Skeletal muscle tissue (tissue), 4 donors: ENCODE results near the gene ATP1A1. TPM values are rescaled to one million over a fixed set of nuclear protein-coding genes. Genes with fewer than 3 reads are reported as not detected.

Source experiments
- H3K27ac ChIP-seq: one replicate; pipeline ENCODE4 v1.7.0; 2013; ENCODE audit warnings: mild to moderate bottlenecking, low read depth, low read length, inconsistent platforms
- H3K27me3 ChIP-seq, 3 donors: one replicate each; pipeline ENCODE4 v1.7.0; 2013; ENCODE audit warnings: low read length in 3 of 3; ENCODE audit not compliant: control insufficient read depth in 3 of 3, insufficient read depth in 3 of 3
- H3K36me3 ChIP-seq, 3 donors: one replicate each; pipeline ENCODE4 v1.7.0; 2013; ENCODE audit warnings: low read length in 3 of 3; ENCODE audit not compliant: control insufficient read depth in 3 of 3, insufficient read depth in 3 of 3
- H3K4me1 ChIP-seq, 3 donors: one replicate each; pipeline ENCODE4 v1.7.0; 2013; ENCODE audit warnings: low read length in 3 of 3, mild to moderate bottlenecking in 3 of 3; ENCODE audit not compliant: control insufficient read depth in 3 of 3, insufficient read depth in 3 of 3
- H3K4me3 ChIP-seq, 3 donors: one replicate each; pipeline ENCODE4 v1.7.0; 2013; ENCODE audit warnings: low read length in 3 of 3
- H3K9ac ChIP-seq, 3 donors: one replicate each; pipeline ENCODE4 v1.7.0; 2013; ENCODE audit warnings: low read length in 3 of 3, mild to moderate bottlenecking in 3 of 3, moderate library complexity in 2 of 3, low read depth in 1 of 3
- H3K9me3 ChIP-seq, 3 donors: one replicate each; pipeline ENCODE4 v1.7.0; 2013; ENCODE audit warnings: low read length in 3 of 3; ENCODE audit not compliant: control insufficient read depth in 3 of 3
- total RNA-seq: library from RNA; depleted of rRNA; stranded (reverse); fragments of >200 nt; gene quantifications from one replicate; pipeline ENCODE4 v1.2.3, GENCODE V29; 2014
- donor health status: Osteomylitis.

The ATP1A1 gene
- total RNA-seq, 1 donor from 2014 or later = 74.1 TPM

DNA sequence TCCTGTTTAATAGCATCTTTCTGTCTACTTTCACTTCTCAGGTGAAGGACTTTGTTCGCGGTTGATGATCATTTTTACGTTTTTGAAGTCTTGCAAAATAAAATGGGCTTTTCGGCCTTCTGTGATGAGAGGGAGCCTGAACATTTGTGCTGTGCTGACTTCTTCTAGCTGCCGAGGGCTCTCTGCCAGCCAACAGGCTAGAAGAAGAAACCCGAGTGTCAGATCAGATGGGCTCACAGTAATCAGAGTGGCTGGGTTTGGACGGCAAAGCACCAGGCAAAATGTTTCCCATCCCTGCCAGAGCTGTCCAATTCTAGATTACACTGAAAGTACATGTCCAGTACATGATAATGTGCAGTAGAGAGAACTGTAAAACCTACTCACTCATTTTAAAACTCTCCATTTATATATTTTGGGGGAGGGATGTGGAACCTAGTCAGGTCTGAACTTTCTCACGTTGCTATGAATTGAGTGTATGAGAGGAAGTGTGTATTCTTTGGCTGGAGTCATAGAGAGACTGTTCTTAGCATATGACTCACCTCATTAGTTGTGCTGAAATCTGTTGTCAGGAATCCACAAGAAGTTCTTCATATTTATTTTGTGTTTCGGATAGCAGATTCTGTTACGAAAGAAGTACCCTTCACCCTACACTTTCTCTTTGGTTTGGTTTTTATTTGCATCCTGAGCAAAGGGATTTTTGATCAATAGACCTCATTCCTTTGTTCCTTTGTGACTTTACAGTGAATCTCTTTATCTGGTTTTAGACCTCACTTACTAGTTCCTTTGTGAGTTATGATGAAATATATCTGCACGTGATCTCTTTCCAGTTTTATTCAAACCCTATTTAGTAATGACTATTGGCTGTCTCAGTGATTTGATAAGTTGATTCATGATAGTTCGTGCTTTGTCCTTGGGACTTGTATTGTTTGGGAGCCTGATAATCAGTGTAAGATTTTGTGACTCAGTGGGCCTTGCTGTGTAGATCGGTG lies 4.8 kb downstream of the ATP1A1 start:
- no peaks in the 10 kb centered on the region for H3K9me3 ChIP-seq
- no peaks in the 10 kb centered on the region for H3K27me3 ChIP-seq
- peak overlapping the region; percentile 62 to 85 (median 72) for H3K9ac ChIP-seq
- peaks cover 73 to 74% (median 74%) of the 10 kb centered on the region in 3 donors for H3K4me1 ChIP-seq
- H3K4me3 ChIP-seq = peak overlapping the region; percentile 45 to 58 (median 46)
- H3K27ac ChIP-seq = peak overlapping the region; percentile 90
- H3K36me3 ChIP-seq = no peaks in the 10 kb centered on the region

DNA sequence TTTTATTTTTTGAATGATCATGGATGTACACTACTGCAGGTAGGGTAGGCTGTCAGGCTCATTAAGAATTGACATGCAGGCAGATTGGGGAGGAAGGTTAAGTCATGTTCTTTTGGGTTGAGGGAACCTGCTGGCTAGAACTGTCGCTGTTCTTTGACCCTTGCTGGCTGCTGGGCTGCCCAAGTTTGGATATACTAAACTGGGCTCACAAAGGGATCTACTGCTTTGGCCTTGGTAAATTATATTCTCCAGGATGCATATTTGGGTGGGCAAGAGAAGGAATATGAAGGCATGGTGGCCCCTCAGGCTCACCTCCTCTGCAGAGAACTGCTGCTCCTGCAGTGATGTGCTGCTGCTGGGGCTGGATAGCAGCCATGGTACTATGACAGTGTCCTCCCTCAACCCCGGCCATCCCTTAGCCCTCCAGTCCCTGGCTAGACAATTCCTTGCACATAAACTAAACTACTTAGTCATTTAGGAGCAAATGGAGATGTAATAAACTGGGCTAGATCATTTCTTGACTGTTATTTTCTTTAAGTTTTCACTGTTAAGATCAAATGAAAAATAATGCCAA lies 6.1 kb downstream of the ATP1A1 start:
- Histone ChIP-seq H3K27ac (peak overlapping the region; percentile 90), H3K9me3 (no peaks in the 10 kb centered on the region), H3K36me3 (peaks cover 0 to 1% (median 0%) of the 10 kb centered on the region in 3 donors), H3K4me3 (no peak overlapping the region), H3K4me1 (peaks cover 73% of the 10 kb centered on the region in 3 donors), H3K9ac (peak overlapping the region in 1 of 3 donors; percentile 8), H3K27me3 (no peaks in the 10 kb centered on the region)

DNA sequence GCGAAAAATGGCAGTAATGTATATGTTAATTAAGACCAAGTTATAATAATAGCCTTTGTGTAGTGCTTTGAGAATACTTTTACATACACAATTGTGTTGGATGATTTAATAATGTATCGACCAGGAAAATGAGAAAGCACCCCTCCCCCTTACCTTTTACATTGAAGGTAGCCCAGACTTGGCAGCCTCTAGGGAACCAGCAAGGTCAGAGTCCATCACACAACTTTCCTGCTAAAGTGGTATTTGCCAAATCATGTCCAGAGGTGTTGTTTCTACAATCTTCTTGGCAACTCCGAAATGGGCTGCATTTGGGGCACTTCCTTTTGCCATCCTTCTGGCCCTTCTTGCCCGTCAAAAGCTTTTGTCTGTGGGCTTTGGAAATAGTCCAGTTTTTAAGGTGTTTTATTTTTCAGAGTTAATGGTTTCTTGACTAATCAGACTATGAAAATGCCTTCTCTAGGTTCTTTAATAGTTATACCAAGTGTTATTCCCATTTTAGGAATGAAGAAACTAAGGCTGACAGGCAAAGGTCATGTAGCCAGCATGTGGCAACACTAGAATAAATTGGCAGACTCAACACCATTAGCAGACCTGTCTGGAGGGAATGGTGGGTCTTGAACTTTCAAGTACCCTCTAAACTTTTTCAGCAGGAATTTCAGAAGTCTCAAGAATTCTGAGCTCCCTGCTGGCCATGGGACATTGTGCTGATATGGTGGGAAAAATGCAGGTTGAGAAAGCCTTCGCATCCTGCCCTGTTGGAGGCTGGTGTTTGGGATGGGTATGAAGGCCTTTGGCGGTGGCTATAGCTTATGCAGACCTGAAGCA lies 6.8 kb downstream of the ATP1A1 start:
- peaks cover 0 to 8% (median 6%) of the 10 kb centered on the region in 3 donors for H3K36me3 ChIP-seq
- H3K4me1 ChIP-seq = peaks cover 65 to 66% (median 65%) of the 10 kb centered on the region in 3 donors
- H3K4me3 ChIP-seq = no peak overlapping the region
- H3K9ac ChIP-seq = peak overlapping the region in 1 of 3 donors; percentile 8
- H3K27me3 ChIP-seq = no peaks in the 10 kb centered on the region
- no peaks in the 10 kb centered on the region for H3K9me3 ChIP-seq
- peak overlapping the region; percentile 90 for H3K27ac ChIP-seq

DNA sequence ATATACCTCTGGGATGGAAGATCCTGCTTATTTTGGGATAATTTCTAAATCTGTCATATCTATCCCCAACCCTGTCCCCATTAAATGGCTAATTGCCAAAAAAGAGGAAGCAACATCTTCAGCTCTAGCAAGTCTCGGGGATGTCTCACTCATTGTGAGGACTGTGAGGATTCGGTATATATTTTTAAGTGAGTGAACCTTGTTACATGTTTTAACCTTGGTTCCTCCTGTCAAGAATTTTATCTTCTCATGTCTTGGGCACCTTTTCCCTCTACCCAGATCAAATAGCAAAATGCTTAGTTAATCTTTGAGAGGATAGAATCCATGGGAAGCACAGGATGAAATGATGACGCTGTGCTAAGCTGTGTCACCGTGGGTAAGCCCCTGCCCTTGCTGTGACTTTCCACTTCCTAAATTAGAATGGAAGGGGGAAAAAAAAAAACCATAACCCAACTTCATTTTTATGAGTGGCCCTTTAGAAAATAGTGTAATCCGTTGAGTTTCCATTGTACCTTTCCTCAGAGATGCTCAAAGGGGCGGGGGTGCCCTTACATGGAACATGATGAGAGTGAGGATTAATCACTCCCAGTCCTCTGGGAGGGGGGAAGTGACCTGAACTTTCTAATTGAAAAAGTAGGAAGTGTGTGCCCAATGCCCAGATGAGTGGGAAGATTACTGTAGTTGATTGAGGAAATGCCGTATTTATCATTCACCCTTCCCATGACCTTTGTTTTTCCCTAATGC lies 7.6 kb downstream of the ATP1A1 start:
- Histone ChIP-seq H3K4me1 (peaks cover 57 to 58% (median 58%) of the 10 kb centered on the region in 3 donors), H3K27ac (peak overlapping the region; percentile 16), H3K9me3 (no peaks in the 10 kb centered on the region), H3K27me3 (no peaks in the 10 kb centered on the region), H3K36me3 (peaks cover 7 to 15% (median 14%) of the 10 kb centered on the region in 3 donors), H3K9ac (no peak overlapping the region), H3K4me3 (no peak overlapping the region)

DNA sequence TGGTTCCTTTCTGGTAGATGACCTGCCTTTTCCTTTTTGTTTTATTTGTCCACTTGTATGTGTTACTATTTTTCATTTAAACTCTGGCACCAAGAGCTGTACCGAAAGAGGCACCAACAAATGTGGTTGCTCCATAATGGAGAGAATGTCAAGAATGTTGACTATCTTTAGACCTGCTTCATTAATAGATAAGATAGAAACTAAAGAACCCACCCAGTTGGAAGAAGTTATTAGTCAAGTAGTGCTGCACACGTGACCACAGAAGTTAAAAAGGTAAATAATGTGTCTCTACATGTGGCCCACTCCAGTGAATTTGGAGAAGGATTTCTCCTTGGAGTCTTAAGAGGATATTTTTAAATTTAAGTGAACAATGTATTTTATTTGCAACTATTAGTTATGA lies 9.3 kb downstream of the ATP1A1 start:
- H3K27me3 ChIP-seq = no peaks in the 10 kb centered on the region
- peaks cover 41 to 42% (median 41%) of the 10 kb centered on the region in 3 donors for H3K4me1 ChIP-seq
- H3K27ac ChIP-seq = no peak overlapping the region
- H3K36me3 ChIP-seq = peaks cover 8 to 26% (median 20%) of the 10 kb centered on the region in 3 donors
- H3K9me3 ChIP-seq = no peaks in the 10 kb centered on the region
- no peak overlapping the region for H3K9ac ChIP-seq
- no peak overlapping the region for H3K4me3 ChIP-seq

DNA sequence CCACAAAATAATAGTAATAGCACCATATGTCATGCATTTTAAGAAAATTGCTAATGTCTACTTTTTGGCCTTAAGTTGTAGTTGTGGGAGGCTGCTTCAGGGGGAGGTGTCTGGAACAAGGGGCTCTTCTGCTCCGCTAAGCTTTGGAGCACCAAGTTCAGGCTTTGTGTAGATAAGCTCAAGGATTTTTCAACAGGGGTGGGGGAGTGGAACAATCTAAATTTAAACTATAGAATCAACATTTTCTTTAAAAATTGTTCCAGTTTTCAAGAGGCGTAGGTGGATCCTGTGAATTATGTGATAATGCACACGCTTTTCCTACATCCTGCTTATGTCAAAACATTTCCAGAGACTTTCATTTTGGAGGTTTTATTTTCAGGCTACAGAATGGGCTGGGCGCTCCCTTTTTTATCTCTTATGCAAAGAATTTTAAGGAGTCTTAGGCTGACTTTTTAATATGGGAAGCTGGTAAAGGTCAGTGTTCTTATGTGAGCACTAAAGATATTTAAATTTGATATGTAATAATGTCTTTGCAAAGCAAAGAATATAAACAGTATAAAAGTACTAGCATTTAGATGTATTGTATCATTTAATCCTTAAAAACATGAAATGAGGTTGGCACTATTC lies 9.9 kb downstream of the ATP1A1 start:
- peaks cover 34 to 36% (median 35%) of the 10 kb centered on the region in 3 donors for H3K4me1 ChIP-seq
- H3K27ac ChIP-seq = no peak overlapping the region
- H3K9ac ChIP-seq = no peak overlapping the region
- no peaks in the 10 kb centered on the region for H3K27me3 ChIP-seq
- no peaks in the 10 kb centered on the region for H3K9me3 ChIP-seq
- H3K4me3 ChIP-seq = no peak overlapping the region
- H3K36me3 ChIP-seq = peaks cover 12 to 32% (median 26%) of the 10 kb centered on the region in 3 donors

DNA sequence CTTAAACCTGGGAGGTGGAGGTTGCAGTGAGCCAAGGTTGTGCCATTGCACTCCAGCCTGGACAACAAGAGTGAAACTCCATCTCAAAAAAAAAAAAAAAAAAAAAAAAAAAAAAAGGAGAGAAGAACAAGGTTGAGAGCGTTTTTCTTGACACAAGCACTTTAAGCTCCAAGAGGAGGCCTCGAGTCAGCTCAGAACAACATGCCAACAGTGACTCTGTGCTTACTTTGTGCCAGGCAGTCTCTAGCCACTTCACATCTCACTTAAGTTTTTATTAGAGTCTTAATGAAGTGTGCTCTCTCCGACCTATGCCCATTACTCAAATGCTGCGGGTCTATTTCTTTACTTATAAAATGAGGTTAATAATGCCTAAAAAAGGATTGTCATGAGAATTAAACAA lies 13.0 kb downstream of the ATP1A1 start:
- peaks cover 41 to 62% (median 57%) of the 10 kb centered on the region in 3 donors for H3K36me3 ChIP-seq
- no peak overlapping the region for H3K4me3 ChIP-seq
- no peaks in the 10 kb centered on the region for H3K9me3 ChIP-seq
- no peaks in the 10 kb centered on the region for H3K27me3 ChIP-seq
- H3K27ac ChIP-seq = no peak overlapping the region
- H3K9ac ChIP-seq = no peak overlapping the region
- peaks cover 6 to 9% (median 8%) of the 10 kb centered on the region in 3 donors for H3K4me1 ChIP-seq

DNA sequence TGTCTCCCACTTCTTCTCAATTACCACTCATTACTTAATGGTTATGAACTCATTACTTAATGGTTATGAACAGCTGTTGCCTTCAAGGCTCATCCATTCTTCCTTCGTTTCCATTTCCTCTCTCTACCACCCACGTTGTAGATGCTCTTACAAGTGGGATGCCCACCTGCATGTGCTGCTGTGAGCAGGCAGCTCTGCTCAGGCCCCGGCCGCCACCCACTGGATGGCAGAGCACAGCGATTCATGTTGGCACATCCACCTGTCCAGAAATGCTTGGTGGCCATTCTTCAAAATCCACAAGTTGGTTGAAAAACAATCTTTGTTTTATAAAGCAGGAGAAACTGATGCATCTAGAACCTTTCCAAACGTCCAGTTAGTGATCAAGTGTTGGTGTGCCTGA lies 14.5 kb downstream of the ATP1A1 start:
- H3K4me1 ChIP-seq = peaks cover 0 to 4% (median 4%) of the 10 kb centered on the region in 3 donors
- H3K27ac ChIP-seq = no peak overlapping the region
- H3K9ac ChIP-seq = no peak overlapping the region
- no peaks in the 10 kb centered on the region for H3K9me3 ChIP-seq
- H3K36me3 ChIP-seq = peaks cover 47 to 77% (median 69%) of the 10 kb centered on the region in 3 donors
- H3K4me3 ChIP-seq = no peak overlapping the region
- no peaks in the 10 kb centered on the region for H3K27me3 ChIP-seq

DNA sequence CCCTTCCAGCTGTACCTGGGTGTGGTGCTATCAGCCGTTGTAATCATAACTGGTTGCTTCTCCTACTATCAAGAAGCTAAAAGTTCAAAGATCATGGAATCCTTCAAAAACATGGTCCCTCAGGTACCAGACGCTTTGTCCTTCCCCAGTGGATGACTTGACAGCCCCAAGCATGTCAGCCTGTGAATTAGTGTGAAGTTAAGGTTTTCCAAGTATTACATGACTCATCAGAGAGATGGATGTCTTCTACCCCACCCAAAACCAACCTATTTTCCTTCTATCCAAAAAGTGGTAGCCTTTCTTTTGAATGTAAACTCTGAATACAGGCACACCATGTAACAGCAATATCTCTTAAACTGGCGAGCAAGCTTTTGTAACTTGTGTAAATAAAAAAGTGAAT lies 15.1 kb downstream of the ATP1A1 start:
- Histone ChIP-seq H3K9ac (no peak overlapping the region), H3K4me3 (no peak overlapping the region), H3K9me3 (no peaks in the 10 kb centered on the region), H3K27ac (no peak overlapping the region), H3K4me1 (no peaks in the 10 kb centered on the region), H3K27me3 (no peaks in the 10 kb centered on the region), H3K36me3 (peaks cover 51 to 83% (median 74%) of the 10 kb centered on the region in 3 donors)
